ENCODE data around the gene PLEKHJ1.

DNA sequence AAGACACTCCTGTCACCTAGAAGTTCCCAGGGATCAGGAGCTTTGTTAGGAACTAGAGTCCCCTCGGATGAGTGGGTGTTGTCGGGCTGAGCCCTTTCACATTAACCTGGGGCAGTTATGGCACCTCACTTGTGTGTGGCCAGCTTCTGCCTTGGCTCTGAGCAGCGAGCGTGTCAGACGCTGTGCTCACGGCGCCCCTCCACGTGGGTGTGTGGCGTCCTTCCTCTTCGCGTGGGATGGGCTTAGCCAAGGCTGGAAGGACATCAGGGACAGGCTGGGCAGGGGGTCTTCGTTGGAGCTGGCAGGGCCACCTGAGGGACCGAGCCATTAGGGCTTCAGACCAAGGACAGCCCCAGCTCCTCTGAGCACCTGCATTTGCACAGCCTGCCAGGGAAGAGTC lies 49.0 kb downstream of the PLEKHJ1 start:
- TF ChIP-seq, protein P1, sequence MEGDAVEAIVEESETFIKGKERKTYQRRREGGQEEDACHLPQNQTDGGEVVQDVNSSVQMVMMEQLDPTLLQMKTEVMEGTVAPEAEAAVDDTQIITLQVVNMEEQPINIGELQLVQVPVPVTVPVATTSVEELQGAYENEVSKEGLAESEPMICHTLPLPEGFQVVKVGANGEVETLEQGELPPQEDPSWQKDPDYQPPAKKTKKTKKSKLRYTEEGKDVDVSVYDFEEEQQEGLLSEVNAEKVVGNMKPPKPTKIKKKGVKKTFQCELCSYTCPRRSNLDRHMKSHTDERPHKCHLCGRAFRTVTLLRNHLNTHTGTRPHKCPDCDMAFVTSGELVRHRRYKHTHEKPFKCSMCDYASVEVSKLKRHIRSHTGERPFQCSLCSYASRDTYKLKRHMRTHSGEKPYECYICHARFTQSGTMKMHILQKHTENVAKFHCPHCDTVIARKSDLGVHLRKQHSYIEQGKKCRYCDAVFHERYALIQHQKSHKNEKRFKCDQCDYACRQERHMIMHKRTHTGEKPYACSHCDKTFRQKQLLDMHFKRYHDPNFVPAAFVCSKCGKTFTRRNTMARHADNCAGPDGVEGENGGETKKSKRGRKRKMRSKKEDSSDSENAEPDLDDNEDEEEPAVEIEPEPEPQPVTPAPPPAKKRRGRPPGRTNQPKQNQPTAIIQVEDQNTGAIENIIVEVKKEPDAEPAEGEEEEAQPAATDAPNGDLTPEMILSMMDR (IDR thresholded peaks at IDR 0.05) = no peak
- TF ChIP-seq POLR2AphosphoS5 (IDR thresholded peaks at IDR 0.05) = no peak

All from gastroesophageal sphincter (tissue), 3 donors.